GM19467 (cell line): ENCODE measurements around the gene SLC36A4.
"Not testable (repeated sequence)": the region's sequence is repeated elsewhere in the genome, so short reads cannot be mapped to it uniquely, and the experiment has no call there.

Source experiments
- ATAC-seq: cut with Tn5 transposase; IDR thresholded peaks from one replicate; pipeline ENCODE4 v1.9.1; 2021; ENCODE audit warnings: mild to moderate bottlenecking, moderate library complexity; ENCODE audit not compliant: unreplicated experiment

Gene SLC36A4

DNA sequence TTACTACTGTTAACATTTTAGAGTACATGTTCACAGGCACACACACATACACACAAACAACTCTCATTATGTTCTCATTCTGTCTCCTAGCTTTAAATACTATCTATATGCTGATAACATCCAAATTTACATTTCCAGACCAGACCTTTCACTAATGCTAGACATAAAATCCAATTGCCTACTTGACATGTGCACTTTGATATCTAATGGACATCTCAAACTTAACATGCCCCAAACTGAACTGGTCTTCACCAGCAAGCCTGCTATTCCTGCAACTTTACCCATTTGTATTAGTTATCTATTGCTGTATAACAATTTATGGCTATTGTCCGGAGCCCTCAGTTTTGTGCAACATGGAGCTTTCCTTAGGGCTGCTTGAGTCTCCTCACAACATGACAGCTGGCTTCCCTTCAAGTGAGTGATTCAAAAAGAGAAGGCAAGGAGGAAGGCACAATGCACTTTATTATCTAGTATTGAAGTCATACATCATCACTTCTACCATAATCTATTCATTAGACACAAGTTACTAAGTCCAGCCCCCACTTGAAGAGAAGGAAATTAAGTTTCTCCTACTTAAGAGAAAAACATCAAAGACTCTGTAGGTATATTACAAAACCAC is 3.0 kb downstream of the SLC36A4 start:
- no peak for ATAC-seq

DNA sequence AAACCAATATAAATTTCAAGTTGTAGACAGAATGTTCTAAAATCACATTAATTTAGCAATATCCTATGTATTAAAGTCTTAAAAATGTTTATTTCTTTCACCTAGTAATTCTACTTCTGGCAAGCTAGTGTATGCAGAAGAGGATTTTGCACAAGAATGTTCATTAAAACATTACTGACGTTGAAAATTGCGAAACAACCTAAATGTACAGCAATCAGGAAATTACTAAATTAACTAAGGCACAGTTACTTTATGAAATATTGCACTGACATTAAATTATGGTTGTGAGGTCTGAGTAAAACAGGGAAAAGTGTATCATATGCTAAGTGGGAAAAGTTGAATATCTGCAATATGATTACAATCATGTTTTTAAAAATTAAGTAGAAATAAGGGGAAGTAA is 4.1 kb downstream of the SLC36A4 start:
- ATAC-seq, result no peak

- ATAC-seq, result no peak
Measured at GRCh38 chr11:93192163-93192562, 5.6 kb downstream of the SLC36A4 start.

GRCh38 chr11:93189462-93189861 is 8.3 kb downstream of the SLC36A4 start:
- no peak for ATAC-seq

GRCh38 chr11:93188726-93189125 is 9.1 kb downstream of the SLC36A4 start:
- no peak for ATAC-seq

DNA sequence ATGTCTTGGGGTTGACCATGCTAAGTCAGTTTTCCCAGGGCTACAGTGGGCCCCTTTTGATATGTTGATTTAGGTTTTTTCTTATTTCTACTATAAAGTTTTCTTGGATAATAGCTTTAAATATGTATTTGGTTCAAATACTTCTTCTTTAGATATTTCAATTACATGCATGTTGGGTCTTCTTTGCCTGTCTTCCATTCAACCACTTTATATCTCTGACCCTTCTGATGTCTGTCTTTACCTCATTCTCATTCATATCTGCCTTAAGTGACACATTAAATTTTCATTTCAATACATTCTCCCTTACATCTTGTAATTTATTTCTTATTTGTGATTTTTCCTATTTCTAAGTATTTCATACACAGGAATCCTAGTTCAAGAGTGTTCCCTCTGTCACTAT is 10.5 kb downstream of the SLC36A4 start:
- ATAC-seq, result no peak

DNA sequence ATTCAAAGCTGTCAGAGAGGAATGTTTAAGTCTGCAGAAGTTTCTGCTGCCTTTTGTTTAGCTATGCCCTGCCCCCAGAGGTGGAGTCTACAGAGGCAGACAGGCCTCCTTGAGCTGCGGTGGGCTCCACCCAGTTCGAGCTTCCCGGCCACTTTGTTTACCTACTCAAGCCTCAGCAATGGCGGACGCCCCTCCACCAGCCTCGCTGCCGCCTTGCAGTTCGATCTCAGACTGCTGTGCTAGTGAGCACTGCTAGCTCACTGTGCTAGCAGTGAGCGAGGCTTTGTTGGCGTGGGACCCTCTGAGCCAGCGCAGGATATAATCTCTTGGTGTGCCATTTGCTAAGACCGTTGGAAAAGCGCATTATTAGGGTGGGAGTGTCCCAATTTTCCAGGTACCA is 19.9 kb downstream of the SLC36A4 start:
- not testable (repeated sequence) for ATAC-seq

- no peak for ATAC-seq
Measured at GRCh38 chr11:93169950-93170561, 27.7 kb downstream of the SLC36A4 start.

DNA sequence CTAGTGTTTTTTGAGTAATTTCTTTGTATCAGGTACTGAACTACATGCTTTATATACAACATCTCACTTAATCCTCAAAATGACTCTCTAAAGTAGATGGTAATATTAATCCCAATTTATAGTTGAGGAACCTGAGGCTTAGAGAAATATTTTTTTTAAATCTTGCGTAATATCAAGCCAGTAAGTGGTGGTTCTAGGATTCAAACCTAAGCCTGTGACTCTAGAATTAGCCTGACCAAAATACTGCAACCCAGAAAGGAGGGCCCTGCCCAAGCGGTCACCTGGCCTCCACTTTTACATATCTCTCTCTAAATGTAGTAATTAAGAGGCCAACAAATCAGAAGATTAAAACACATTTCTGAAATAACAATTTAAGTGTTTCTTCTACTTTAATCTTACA is 28.6 kb downstream of the SLC36A4 start:
- no peak for ATAC-seq

- no peak for ATAC-seq
Measured at GRCh38 chr11:93166862-93167261, 30.9 kb downstream of the SLC36A4 start.

DNA sequence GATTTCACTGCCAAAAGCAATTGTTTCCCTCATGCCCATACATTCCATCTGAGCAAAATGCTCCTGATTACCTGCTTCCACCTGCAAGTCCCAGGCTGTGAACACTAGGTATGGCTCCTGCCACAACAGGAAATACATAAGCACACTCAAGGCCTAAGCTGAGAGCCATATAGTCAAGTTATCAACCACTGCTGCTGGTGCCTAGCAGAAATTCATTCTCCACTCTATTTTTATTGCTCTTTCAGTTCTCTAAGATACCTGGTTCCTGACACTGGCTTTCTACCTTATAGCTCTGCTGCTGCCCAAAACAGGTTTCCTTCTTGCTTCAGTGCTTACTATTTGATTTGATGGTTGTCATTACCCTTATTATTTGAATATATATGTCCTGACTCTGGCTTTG is 31.6 kb downstream of the SLC36A4 start:
- no peak for ATAC-seq

GRCh38 chr11:93160808-93161207 is 37.0 kb downstream of the SLC36A4 start:
- ATAC-seq, result no peak

GRCh38 chr11:93160156-93160555 is 37.6 kb downstream of the SLC36A4 start:
- no peak for ATAC-seq

- ATAC-seq, result no peak
Measured at GRCh38 chr11:93159721-93160120, 38.1 kb downstream of the SLC36A4 start.

- ATAC-seq, result no peak
Measured at GRCh38 chr11:93155738-93156137, 42.1 kb downstream of the SLC36A4 start.

- ATAC-seq, result no peak
Measured at GRCh38 chr11:93145390-93145915, 52.3 kb downstream of the SLC36A4 start.

DNA sequence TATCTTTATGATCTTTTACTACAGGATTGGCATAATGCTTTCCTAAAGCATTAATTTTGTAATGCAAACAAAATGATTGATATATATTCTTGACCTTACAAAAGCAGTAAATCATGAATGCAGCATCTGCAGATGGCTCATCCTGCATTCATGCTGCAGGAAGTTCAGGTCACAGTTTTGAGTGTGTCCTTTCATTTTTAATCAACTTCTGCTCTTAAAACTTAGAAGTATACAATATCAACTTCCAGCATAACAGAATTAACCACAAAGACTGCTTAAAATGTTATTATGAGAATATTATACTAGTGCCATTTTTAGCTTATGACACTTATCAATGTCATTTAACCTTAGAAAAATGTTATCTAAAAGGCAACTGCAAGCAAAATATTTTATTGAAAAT is 54.0 kb downstream of the SLC36A4 start:
- no peak for ATAC-seq

- ATAC-seq, result no peak
Measured at GRCh38 chr11:93143186-93143585, 54.6 kb downstream of the SLC36A4 start.

- no peak for ATAC-seq
Measured at GRCh38 chr11:93133488-93134109, 64.2 kb downstream of the SLC36A4 start.

DNA sequence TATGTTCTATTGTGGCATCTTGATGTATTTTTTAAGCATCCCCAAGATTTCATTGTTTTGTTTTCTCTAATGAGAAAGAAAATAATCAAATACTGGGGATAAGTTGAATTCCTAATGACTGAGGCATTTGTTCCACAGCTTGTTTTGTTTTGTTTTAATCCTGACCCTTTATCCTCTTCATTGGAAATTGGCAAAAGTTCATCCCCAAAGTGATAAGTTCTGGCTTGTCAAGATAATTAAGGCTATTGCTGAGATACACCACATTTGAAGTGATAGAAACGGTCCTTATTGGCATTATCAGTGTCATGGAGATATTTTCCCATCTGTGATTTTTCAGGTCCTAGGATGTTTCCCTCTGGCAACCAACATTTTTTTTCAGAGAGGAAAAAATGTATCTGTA is 65.0 kb downstream of the SLC36A4 start:
- no peak for ATAC-seq

DNA sequence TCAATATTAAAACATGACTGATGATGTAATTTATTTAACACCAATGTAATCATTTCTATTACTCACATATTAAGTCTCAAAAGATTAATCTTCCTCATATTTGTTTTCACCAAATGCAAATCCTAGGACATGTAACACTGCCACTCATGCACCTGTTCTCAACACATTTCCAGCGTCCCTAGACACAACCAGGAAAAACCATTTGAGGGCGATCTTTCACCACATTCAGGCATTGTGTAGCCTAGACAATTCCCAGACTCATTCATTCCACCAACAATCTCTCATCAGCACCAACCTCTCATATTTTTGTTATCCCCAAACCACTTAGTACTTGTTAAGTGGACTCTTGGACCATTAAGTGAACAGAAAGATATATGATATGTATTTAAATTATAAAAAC is 66.1 kb downstream of the SLC36A4 start:
- ATAC-seq, result no peak

DNA sequence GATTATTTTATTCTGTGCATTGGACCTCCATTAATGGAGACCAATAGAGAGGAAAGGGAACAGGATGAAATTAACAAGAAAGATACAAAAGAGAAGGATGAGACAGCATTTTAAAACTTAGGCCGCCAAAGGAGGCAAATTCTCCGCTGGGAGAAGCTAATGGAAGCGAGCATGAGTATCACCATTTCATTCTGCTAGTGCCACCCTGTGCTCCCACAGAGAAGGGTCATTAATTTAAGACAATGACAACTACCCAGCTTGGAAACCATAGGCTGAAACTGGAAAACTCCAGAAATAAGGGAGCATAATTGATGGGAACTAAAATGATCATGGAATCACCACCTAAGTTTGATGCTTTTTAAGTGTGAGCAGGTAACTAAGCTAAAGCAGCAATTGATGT is 69.2 kb downstream of the SLC36A4 start:
- ATAC-seq, result no peak
